Esophagus muscularis mucosa (tissue), 3 donors: Measurements from ENCODE around the gene SAC3D1.

ENCODE experiments used
- POLR2A ChIP-seq: fragments of 450-650 bp; IDR thresholded peaks from one replicate; pipeline ENCODE4 v1.6.1; 2017; ENCODE audit warnings: antibody characterized with exemption, moderate library complexity, mild to moderate bottlenecking, low read depth
- POLR2AphosphoS5 ChIP-seq, 2 donors: sonication (generic); formaldehyde crosslinking; IDR thresholded peaks; one replicate each; pipeline ENCODE4 v1.6.1; 2017; ENCODE audit warnings: antibody characterized with exemption in 2 of 2
- TF ChIP-seq, protein P1 (sequence below), 3 experiments: fragments of 200-600 bp in 2 of 3; fragments of 450-650 bp in 1 of 3; sonication (generic) in 2 of 3; IDR thresholded peaks; one replicate each; pipeline ENCODE4 v1.5.1; 2017 to 2019; ENCODE audit warnings: antibody characterized with exemption in 3 of 3, mild to moderate bottlenecking in 2 of 3, moderate library complexity in 1 of 3

DNA sequence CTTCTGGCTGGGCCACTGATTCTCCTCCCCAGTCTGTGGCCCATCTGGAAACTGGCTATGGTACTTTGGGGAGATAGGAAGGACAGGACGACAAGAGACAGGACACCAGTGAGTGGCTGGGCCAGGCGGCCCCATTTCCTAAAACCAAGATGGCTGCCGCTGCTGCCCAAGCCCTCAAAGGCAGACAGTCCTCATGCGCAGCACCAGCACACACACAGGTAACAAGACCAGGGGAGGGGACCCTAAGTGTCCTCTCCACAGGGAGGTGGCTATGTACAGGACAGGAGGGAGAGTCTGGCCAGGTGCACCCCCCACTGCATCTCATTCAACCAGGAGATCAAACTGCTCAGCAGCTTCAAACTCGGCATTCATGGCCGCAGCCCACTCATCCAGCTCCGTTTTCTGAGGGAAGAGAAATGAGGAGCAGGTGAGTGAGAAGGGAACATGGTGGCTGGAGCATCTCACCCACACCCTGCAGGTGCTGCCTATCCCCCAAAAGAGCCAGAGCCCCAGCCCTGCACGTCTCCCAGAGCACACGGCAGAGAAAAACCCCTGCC, 37.9 kb downstream of the SAC3D1 start:
- TF ChIP-seq, protein P1, sequence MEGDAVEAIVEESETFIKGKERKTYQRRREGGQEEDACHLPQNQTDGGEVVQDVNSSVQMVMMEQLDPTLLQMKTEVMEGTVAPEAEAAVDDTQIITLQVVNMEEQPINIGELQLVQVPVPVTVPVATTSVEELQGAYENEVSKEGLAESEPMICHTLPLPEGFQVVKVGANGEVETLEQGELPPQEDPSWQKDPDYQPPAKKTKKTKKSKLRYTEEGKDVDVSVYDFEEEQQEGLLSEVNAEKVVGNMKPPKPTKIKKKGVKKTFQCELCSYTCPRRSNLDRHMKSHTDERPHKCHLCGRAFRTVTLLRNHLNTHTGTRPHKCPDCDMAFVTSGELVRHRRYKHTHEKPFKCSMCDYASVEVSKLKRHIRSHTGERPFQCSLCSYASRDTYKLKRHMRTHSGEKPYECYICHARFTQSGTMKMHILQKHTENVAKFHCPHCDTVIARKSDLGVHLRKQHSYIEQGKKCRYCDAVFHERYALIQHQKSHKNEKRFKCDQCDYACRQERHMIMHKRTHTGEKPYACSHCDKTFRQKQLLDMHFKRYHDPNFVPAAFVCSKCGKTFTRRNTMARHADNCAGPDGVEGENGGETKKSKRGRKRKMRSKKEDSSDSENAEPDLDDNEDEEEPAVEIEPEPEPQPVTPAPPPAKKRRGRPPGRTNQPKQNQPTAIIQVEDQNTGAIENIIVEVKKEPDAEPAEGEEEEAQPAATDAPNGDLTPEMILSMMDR (IDR thresholded peaks at IDR 0.05): no peak
- TF ChIP-seq POLR2A (no peak), POLR2AphosphoS5 (IDR thresholded peaks at IDR 0.05) (no peak)
